GM19468 (cell line): ENCODE data around the gene PADI4.

Source experiments
- ATAC-seq: cut with Tn5 transposase; IDR thresholded peaks from one replicate; pipeline ENCODE4 v1.9.1; 2021; ENCODE audit warnings: mild to moderate bottlenecking, moderate library complexity, moderate number of reproducible peaks; ENCODE audit not compliant: unreplicated experiment; ENCODE audit errors: extremely low read depth

Gene PADI4

DNA sequence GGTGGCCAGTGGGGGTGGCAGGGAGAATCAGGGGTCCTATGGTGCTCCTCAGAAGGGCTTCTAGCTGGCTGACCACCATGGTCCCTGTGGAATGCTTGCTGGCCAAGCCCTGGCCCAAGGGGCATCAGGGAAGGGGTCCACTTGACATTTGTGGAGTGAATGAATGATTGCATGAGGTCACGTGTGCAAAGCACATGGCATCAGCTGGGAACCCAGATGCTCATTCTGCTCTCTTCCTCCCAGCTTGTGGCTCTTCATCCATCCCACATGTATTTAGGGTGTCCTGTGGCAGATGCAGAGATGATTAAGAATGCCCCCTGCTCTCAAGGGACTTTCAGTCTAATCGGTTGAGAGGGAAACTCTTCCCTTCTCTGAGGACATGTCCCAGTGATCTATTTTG is 27.1 kb upstream of the PADI4 start:
- ATAC-seq, result no peak

DNA sequence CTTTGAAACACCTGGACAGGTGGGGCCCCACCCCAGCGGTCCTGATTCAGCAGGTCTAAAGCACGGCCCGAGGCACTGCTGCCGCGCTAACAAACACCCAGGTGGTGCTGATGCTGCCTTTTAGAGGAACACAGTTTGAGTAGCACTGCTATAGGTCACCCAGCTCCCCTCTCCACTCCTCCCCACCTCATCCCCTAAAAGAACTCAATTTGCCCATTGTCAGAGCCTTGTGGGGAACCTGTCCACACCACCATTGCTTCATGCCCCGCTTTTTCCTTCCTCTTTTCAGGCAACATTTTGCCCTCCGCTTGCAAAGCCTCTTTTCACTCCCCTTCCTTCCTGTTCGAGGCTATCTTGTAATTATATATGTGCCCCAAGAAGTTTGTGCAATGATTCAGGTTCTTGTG is 26.2 kb upstream of the PADI4 start:
- ATAC-seq, result no peak

- ATAC-seq, result no peak
These were observed 25.2 kb upstream of the PADI4 start for GRCh38 chr1:17282836-17283235.

DNA sequence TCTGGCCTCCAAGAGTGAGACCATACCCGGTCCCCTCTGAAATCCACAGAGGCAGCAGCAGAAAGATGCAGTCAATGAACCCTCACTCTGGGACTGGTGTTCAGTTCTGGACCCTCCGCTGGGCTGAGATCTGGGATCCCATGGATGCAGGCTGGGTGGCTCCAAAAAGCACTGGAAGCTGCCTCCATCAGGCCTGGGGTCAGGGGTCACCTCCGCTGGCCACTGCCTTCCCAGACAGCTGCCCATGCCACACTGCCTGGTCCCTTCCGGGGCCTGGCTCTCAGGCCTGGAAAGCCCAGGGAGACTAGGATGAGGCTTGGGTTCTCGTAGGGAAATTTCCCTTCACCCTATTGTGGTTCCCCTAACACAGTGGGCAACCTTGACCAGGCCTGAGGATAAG is 21.4 kb upstream of the PADI4 start:
- ATAC-seq, result no peak

- ATAC-seq, result no peak
These were observed 20.7 kb upstream of the PADI4 start for GRCh38 chr1:17287130-17287776.

DNA sequence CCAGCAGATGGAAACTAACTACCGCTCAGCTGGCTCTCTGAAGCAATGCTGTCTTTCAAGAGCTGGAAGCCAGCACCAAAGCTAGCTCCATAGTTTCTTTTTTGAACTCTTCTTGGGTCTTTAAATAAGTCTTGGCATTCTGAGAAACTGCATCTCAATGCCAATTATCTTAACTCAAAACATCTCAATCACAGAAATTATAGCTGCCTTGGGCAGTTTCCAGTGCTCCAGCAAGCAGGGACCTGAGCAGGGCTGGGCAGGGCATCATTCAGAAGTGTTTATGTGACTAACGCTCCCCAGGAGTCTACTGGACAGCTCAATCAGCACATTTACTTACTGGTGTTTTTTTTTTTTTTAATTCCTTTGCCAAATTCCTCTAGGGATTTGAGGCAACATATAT is 18.3 kb upstream of the PADI4 start:
- no peak for ATAC-seq

GRCh38 chr1:17290553-17290952 is 17.4 kb upstream of the PADI4 start:
- ATAC-seq, result no peak

DNA sequence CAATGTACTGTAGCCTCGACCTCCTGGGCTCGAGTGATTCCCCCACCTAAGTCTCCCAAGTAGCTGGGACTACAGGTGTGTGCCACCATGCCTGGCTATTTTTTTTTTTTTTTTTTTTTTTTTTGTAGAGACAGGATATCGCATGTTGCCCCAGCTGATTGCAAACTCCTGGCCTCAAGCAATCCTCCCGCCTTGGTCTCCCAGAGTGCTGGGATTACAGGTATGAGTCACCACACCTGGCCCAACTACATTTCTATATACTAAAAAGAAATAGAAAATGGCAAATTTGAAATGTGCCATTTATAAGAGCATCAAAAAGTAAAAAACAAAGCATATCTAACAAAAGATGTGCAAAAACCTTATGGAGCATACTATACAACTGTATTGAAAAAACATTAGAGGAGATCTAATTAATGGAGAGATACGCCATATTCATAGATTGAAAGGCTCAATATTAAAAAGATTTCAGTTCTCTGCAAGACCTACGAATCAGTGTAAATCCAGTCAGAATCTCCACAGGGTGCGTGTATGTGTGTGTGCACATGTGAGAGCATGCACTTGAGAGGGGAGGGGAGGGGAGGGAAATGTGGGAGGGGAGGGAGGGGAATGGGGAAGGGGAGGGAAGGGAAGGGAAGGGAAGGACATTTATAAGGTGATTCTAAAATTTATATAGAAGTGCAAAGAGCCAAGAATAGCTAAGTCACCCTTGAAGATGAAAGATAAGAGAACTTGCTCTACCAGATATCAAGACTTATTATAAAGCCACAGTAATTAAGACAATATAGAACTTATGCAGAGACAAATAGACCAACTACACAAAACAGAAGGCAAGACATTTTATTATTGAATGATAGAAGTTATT is 15.5 kb upstream of the PADI4 start:
- no peak for ATAC-seq

DNA sequence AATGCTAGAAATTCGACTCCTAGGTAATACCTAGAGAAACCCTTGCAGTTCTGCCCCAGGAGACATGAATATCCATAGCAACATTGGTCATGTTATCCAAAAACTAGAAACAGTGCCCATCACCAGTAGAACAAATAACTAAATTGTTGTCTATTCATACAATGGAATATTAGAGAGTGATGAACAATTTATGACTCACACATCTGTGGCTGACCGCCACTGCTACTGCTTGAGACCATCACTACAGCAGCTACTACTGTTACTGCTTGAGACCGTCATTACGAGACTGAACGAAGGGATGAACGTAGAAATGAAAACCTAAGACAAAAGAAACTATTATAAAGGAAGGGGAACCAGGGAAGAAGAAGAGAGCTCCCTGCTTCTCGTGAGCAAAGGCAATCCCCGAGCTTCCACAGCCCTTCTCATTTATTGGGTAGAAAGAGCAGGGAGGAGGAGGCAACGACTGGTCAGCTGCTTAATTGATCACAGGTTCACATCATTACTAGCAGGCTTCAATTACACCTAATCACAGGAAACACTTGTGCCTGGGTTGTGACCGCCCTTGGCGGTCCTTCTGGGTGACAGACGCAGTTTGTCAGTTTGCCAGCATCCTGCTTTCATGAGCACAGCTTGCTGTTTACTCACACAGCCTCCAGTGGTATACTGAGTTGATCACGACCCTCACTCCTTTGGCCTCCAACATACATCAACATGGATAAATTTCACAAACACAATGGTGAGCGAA is 14.1 kb upstream of the PADI4 start:
- no peak for ATAC-seq

GRCh38 chr1:17295292-17295691 is 12.7 kb upstream of the PADI4 start:
- no peak for ATAC-seq

DNA sequence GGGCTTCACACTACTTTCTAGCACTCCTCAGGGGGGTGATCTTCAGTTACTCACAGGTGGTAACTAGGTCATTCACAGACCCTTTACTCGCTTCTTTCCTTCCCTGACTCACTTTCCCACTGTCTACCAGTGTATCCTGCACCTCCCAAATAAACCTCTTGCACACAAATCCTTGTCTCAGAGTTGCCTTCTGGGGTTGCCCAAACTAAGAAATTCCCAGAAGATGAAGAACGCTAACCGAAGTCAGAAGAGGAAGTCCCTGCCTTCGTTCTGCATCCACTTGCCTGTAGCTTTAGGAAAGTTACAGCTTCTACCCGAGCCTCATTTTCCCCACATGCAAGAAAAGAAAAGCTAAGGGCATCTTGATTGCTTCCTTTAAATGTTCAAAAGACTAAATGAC is 11.9 kb upstream of the PADI4 start:
- ATAC-seq, result no peak

DNA sequence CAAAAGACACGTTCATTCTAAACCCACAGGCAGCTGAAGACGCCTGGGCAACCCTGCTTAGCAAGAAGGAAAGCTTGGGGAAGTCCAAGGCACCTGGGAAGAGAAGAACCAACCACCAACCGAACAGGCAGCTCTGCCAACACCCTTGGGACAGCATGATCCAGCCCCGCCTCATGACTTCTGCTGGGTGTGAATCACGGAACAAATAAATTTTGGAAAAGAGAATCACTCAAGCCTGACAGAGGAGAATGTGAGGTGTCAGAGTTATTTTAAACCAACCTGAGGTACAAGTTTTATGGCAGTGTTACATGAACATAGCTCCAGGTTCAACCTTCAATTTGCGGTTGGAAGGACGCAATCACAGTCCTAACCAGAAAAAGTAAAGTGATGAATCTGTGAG is 10.0 kb upstream of the PADI4 start:
- no peak for ATAC-seq

DNA sequence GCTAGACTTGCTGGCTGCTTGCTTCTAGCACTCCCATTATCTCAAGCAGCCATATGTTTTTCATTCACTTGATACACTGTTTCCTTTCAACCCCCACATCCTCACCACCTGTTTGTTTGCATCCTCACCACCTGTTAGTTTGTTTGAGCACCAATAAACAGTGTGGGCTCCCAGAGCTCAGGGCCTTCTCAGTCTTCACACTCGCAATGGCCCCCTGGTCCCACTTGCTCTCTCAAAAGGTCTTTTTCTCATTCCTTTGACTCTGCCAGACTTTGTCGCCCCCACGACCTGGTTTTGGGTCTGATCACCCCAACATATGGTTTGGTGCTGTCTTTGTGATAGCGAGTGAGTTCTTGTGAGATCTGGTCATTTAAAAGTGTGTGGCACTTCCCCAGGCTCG is 6.2 kb upstream of the PADI4 start:
- ATAC-seq, result no peak

DNA sequence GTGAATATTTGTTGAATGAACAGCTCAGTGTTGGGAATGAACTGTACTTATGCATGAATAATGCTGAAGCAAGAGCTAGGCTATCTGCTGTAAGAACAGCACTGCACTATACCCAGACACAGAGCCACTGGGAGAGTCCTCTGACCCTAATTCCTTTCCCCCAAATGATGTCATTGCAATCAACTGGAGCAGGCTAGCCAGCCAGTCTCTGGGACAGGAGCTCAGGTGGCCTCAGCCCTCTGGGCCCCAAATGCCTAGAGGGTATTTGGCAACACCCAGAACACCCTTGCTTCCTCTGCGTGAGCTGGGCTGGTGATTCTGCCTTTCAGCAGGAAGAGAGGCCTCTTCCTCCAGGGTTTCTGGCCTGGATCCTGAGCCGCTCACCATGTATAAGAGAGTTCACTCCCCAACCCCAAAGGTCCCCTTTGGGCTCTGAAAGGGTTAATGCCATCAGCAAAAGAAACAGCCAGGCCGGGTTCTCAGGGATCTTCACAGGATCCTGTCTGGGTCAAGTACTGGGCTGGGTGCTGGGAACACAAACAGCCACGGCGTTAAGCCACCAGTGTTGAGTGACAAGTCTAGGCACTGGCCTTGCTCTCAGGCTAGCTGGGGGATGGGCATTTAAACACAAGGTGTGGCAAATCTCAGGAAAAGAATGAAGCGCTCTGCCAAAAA is 3.7 kb upstream of the PADI4 start:
- no peak for ATAC-seq

- no peak for ATAC-seq
These were observed 3.2 kb upstream of the PADI4 start for GRCh38 chr1:17304826-17305175.

DNA sequence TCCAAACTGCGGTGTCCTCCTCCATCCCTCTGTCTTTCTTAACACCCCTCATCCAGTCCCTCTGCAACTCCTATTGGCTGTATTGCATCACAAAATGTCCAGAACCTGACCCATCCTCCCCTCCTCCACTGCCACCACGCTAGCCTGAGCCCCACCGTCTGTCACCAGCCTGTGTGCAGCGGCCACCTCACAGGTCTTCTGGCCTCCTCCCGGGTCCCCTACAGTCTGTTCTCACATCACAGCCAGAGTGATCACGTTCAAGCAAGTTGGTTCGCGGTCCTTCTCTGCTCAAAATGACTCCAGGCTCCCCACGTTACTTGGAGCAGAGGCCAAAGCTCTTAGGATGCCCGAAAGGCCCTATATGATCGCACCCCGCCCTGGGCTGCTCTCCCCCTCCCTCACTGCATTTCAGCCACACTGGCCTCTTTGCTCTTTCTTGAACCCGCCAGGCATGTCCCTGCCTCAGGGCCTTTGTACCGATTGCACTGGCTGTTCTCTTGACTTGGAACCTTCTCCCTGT is 2.4 kb upstream of the PADI4 start:
- ATAC-seq, result no peak

- no peak for ATAC-seq
These were observed 1.6 kb upstream of the PADI4 start for GRCh38 chr1:17306407-17306806.

- ATAC-seq, result no peak
These were observed 1.1 kb upstream of the PADI4 start for GRCh38 chr1:17306921-17307320.

DNA sequence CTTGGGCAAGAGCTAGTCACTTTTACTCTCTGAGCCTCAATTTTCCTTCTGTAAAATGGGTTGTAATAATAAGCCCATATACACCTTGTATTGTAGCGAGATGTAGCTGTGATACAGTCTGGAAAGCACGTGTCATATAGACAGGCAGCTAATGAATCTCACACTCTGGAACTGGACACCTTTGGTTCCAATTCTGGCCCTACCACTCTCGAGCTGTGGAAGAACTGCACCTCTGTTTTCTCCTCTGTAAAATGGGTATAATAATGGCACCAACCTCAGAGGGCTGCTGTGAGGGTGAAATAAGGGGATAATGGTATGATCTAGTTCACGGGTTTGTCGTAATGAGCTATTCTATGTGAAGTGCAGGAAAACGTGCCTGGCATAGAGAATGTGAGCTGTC is 668 bp upstream of the PADI4 start:
- no peak for ATAC-seq

DNA sequence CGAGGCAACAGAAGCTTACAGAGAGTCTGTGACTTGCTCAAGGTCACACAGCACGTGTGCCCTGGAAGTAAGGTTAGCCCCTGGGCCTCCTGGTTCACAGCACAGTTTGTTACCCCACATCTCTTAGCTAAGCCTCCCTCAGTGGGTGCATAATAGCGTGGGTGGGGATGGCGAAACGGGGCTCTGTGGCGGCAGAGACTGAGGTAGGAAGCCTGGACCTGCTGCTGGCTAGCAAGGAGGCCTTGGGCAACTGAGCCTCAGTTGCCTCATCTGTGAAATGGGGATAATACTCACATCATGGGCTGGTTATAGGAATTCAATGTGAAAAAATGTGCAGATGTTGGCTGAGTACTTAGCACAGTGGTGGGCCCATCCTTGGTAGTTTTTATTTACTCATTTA is 596 bp downstream of the PADI4 start:
- no peak for ATAC-seq
